ENCODE measurements around the gene METTL25B. TPM values are rescaled to one million over a fixed set of nuclear protein-coding genes. Genes with fewer than 3 reads are reported as not detected.

The METTL25B gene
- total and polyA plus RNA-seq, 2 of the 4 experiments (the other 2 are of a cell fraction), result 2.3 to 10.1 TPM

DNA sequence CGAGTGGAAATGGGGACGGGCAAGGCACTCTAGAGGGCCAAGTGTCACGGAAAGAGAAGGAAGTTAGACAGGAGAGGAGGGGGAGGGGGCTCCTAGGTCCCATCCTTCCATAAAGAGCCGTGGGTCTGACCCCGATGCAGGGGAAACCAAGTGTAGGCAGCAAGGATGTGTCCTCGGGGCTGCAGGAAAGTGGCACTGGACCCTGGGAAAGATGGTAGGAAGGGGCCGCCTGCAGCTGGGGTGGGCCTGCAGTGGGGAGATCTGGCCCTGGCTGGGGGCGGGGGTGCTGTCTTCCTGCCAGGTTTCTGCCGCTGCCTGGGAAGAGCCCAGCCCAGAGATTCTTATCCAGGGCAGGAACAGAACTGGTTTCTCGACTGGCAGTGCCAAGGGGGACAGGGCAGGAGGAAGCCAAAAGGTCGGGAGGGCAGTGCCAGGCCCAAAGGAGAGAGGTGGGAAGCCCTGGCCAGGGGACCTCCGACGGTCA lies 35.8 kb upstream of the METTL25B start:
- 45% methylated on average over 7 of the region's 13 CpGs; no CpG with 5 or more reads in 1 of the 2 experiments for WGBS, 2 experiments (ENCODE audit: extremely low coverage in 2 of 2, insufficient read length in 1 of 2)
- dilution Hi-C loops (cut with HindIII; ENCODE audit: low sequenced_read_pairs, unreplicated experiment), result no loop called here
- no TSS peak for BruUV-seq (replicated peaks)

More for the DNA sequence above, 35.8 kb upstream of the METTL25B start:
- H2AFZ ChIP-seq (replicated peaks; ENCODE audit: low read length, poor library complexity), result no peak overlapping the region
- CTCF ChIA-PET, result interaction anchor here (0.6 to 5.2 kb wide), 3 partner anchors 13 to 168 kb away, joined by 3 to 104 read pairs (median 54); partner anchors contain the start of genes CRABP2, ISG20L2, METTL25B and NTRK1
- peaks cover 6% of the 10 kb centered on the region; the same call in 1 of the 2 replicates for H3K27me3 ChIP-seq (ENCODE audit: control insufficient read depth, insufficient read depth, low read length)
- no peak overlapping the region for H2BK120ac ChIP-seq (ENCODE audit: low read depth, low read length)
- intact Hi-C loops (cut with micrococcal nuclease), result no loop called here
- no peak overlapping the region for H3K4me3 ChIP-seq (ENCODE audit: insufficient read depth, low read depth, low read length)
- H3K4me2 ChIP-seq (ENCODE audit: low read depth, low read length), result no peak overlapping the region
- H3K18ac ChIP-seq (ENCODE audit: low read depth, low read length), result no peak overlapping the region
- H4K5ac ChIP-seq (ENCODE audit: low read depth, low read length), result no peak overlapping the region
- no peaks in the 10 kb centered on the region for H3K9me1 ChIP-seq (ENCODE audit: insufficient read depth, low read length)
- H2AK5ac ChIP-seq (ENCODE audit: low read depth, low read length), result no peak overlapping the region
- H3K9ac ChIP-seq (ENCODE audit: low read depth, low read length), result no peak overlapping the region
- H2BK5ac ChIP-seq (ENCODE audit: low read depth, low read length, poor library complexity, severe bottlenecking), result no peak overlapping the region
- no peak overlapping the region for H4K91ac ChIP-seq (ENCODE audit: insufficient read depth, low read depth, low read length)
- no peak overlapping the region for H3K4ac ChIP-seq (ENCODE audit: low read depth, low read length)
- no peak overlapping the region for H3K56ac ChIP-seq (ENCODE audit: extremely low read depth, insufficient read depth, low read length)
- in situ Hi-C loops (cut with MboI; ENCODE audit: low sequenced_read_pairs), result loop anchor here (10.0 kb wide), 1 partner anchor 192 kb away; no protein-coding TSS in a partner anchor
- H3K79me1 ChIP-seq (ENCODE audit: low read depth in 1 of 2, low read length in 2 of 2), result no peaks in the 10 kb centered on the region
- H3K23ac ChIP-seq (ENCODE audit: low read depth, low read length), result no peak overlapping the region
- no peak overlapping the region for H2AK9ac ChIP-seq (replicated peaks; ENCODE audit: low read depth, low read length, poor library complexity)
- POLR2A ChIA-PET (ENCODE audit: unreplicated experiment), result no interaction called here
- DNase-seq (no peak), ATAC-seq (ENCODE audit: low read depth) (no peak)
- H3K4me1 ChIP-seq (ENCODE audit: control insufficient read depth, insufficient read depth, low read length), result peaks cover 6% of the 10 kb centered on the region; the same call in 1 of the 2 replicates
- H3K14ac ChIP-seq (replicated peaks; ENCODE audit: low read depth, low read length), result no peak overlapping the region
- H3K36me3 ChIP-seq (ENCODE audit: control insufficient read depth, insufficient read depth, low read length), result no peaks in the 10 kb centered on the region
- H4K8ac ChIP-seq (ENCODE audit: low read depth in 2 of 2, low read length in 2 of 2), result no peak overlapping the region
- TF ChIP-seq CTCF (conservative IDR thresholded peaks at IDR 0.05; ENCODE audit: low read depth, low read length) (no peak), POLR2A (IDR thresholded peaks at IDR 0.05; ENCODE audit: low read depth, low read length) (no peak), RAD21 (IDR thresholded peaks at IDR 0.05; ENCODE audit: low read length) (no peak), SMC3 (IDR thresholded peaks at IDR 0.05; ENCODE audit: low read depth, low read length) (no peak), MAFK (IDR thresholded peaks at IDR 0.05; ENCODE audit: low read depth, low read length) (no peak), RCOR1 (IDR thresholded peaks at IDR 0.05; ENCODE audit: insufficient replicate concordance, low read length) (no peak), RFX5 (IDR thresholded peaks at IDR 0.05; ENCODE audit: low read depth, low read length) (no peak), BHLHE40 (IDR thresholded peaks at IDR 0.05; ENCODE audit: low read depth, low read length) (no peak), NFE2L2 (IDR thresholded peaks at IDR 0.05; ENCODE audit: low read depth, low read length) (no peak), ELK1 (IDR thresholded peaks at IDR 0.05; ENCODE audit: borderline replicate concordance, low read depth, low read length) (no peak), FOS (IDR thresholded peaks at IDR 0.05; ENCODE audit: low read depth, low read length) (no peak), CHD1 (IDR thresholded peaks at IDR 0.05; ENCODE audit: low read depth, low read length) (no peak), MXI1 (IDR thresholded peaks at IDR 0.05; ENCODE audit: borderline replicate concordance, low read depth, low read length) (no peak), MAZ (IDR thresholded peaks at IDR 0.05; ENCODE audit: borderline replicate concordance, low read depth, low read length) (no peak), CEBPB (IDR thresholded peaks at IDR 0.05; ENCODE audit: low read depth, low read length) (no peak)
- TF ChIP-seq, protein P1, sequence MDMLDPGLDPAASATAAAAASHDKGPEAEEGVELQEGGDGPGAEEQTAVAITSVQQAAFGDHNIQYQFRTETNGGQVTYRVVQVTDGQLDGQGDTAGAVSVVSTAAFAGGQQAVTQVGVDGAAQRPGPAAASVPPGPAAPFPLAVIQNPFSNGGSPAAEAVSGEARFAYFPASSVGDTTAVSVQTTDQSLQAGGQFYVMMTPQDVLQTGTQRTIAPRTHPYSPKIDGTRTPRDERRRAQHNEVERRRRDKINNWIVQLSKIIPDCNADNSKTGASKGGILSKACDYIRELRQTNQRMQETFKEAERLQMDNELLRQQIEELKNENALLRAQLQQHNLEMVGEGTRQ (IDR thresholded peaks at IDR 0.05; ENCODE audit: low read depth, low read length), result no peak
- no peaks in the 10 kb centered on the region for H4K20me1 ChIP-seq (ENCODE audit: insufficient read depth, low read length)
- no peak overlapping the region for H3K27ac ChIP-seq (ENCODE audit: insufficient read depth, low read length)
- no peak overlapping the region for H2BK15ac ChIP-seq (ENCODE audit: low read depth, low read length)
- H3K9me3 ChIP-seq (ENCODE audit: control insufficient read depth, insufficient read depth, low read length), result no peaks in the 10 kb centered on the region
- H2BK20ac ChIP-seq (ENCODE audit: low read depth, low read length), result no peak overlapping the region

Measured in IMR-90 (cell line).